Keratinocyte (primary cell): ENCODE measurements around the gene PLEKHH1. TPM values are rescaled to one million over a fixed set of nuclear protein-coding genes. Genes with fewer than 3 reads are reported as not detected.

Source experiments
- DNase-seq: peaks from one replicate; pipeline ENCODE4 v3.0.0-alpha.2; 2011; ENCODE audit warnings: low read depth, missing footprints, low spot score
- FAIRE-seq: peaks from 2 replicates; lab custom pipeline; 2011; peaks lifted over from hg19 to GRCh38; lab: Jason Lieb, UNC
- H2AFZ ChIP-seq: 2 replicates; pipeline ENCODE4 v1.6.0; 2012; ENCODE audit warnings: low read length, control low read depth, inconsistent platforms; ENCODE audit not compliant: control insufficient read depth
- H3K27ac ChIP-seq: 2 replicates; pipeline ENCODE4 v1.5.1; 2011; ENCODE audit warnings: low read length; ENCODE audit not compliant: control insufficient read depth, insufficient read depth
- H3K27me3 ChIP-seq: 3 replicates; pipeline ENCODE4 v1.6.0; 2011; ENCODE audit warnings: low read length; ENCODE audit not compliant: control insufficient read depth, insufficient read depth; ENCODE audit errors: extremely low read depth
- H3K36me3 ChIP-seq, 2 experiments: 2 replicates in 1 of 2; 3 replicates in 1 of 2; pipeline ENCODE4 v1.5.1; 2011; ENCODE audit warnings: low read length in 2 of 2, mild to moderate bottlenecking in 1 of 2; ENCODE audit not compliant: control insufficient read depth in 2 of 2, insufficient read depth in 2 of 2; ENCODE audit errors: extremely low read depth in 1 of 2
- H3K4me1 ChIP-seq: 3 replicates; pipeline ENCODE4 v1.5.1; 2011; ENCODE audit warnings: low read length; ENCODE audit not compliant: control insufficient read depth, insufficient read depth; ENCODE audit errors: extremely low read depth
- H3K4me2 ChIP-seq: 3 replicates; pipeline ENCODE4 v1.6.0; 2011; ENCODE audit warnings: low read depth, low read length; ENCODE audit not compliant: control insufficient read depth, insufficient read depth; ENCODE audit errors: extremely low read depth
- H3K4me3 ChIP-seq, 3 experiments: fragments of 200-600 bp in 1 of 3; sonication (generic) in 1 of 3; 2 replicates in 2 of 3; 3 replicates in 1 of 3; pipeline ENCODE4 v1.5.1; 2011 to 2016; ENCODE audit warnings: low read length in 3 of 3, mild to moderate bottlenecking in 3 of 3, control low read depth in 2 of 3, inconsistent platforms in 1 of 3, low read depth in 1 of 3, mixed read lengths in 1 of 3, mixed run types in 1 of 3, moderate library complexity in 1 of 3; ENCODE audit not compliant: control insufficient read depth in 2 of 3, insufficient read depth in 2 of 3; ENCODE audit errors: extremely low read depth in 1 of 3
- H3K79me2 ChIP-seq: 2 replicates; pipeline ENCODE4 v1.6.0; 2012; ENCODE audit warnings: low read length; ENCODE audit not compliant: control insufficient read depth, insufficient read depth
- H3K9ac ChIP-seq: 3 replicates; pipeline ENCODE4 v1.6.0; 2011; ENCODE audit warnings: low read length; ENCODE audit not compliant: control insufficient read depth, insufficient read depth; ENCODE audit errors: extremely low read depth
- H3K9me1 ChIP-seq: 3 replicates; pipeline ENCODE4 v1.6.0; 2011; ENCODE audit warnings: low read length; ENCODE audit not compliant: control insufficient read depth, insufficient read depth; ENCODE audit errors: extremely low read depth
- H3K9me3 ChIP-seq: 2 replicates; pipeline ENCODE4 v1.5.1; 2012; ENCODE audit warnings: low read depth, low read length; ENCODE audit not compliant: control insufficient read depth
- H4K20me1 ChIP-seq: 3 replicates; pipeline ENCODE4 v1.6.0; 2011; ENCODE audit warnings: low read length; ENCODE audit not compliant: control insufficient read depth, insufficient read depth; ENCODE audit errors: extremely low read depth
- EZH2 ChIP-seq: IDR thresholded peaks from one replicate; pipeline ENCODE4 v1.6.1; 2012; ENCODE audit warnings: inconsistent platforms, mild to moderate bottlenecking, low read length, moderate library complexity
- dilution Hi-C: fragments of 300-500 bp; cut with MboI; formaldehyde crosslinking; loops from one replicate; pipeline ENCODE4 v1.7.0; 2020; ENCODE audit warnings: low sequenced_read_pairs; ENCODE audit not compliant: extremely low pct_ligation_motif_present
- polyA plus RNA-seq, 5 experiments: library from polyadenylated mRNA; depleted of rRNA in 3 of 5; stranded (reverse) in 3 of 5; stranded (forward) in 1 of 5; unstranded in 1 of 5; fragments of >200 nt; gene quantifications; 1 replicate in 1 of 5; 2 replicates in 3 of 5; 3 replicates in 1 of 5; pipeline versions ENCODE4 v1.2.1 to v1.2.3, GENCODE V29; 2011 to 2012; ENCODE audit warnings: missing spikeins in 2 of 5, low read depth in 1 of 5, low replicate concordance in 1 of 5
- TF ChIP-seq, protein P1 (sequence below), 3 experiments: IDR thresholded peaks in 1 of 3; conservative IDR thresholded peaks in 1 of 3; optimal IDR thresholded peaks in 1 of 3; 2 replicates in 2 of 3; 3 replicates in 1 of 3; pipeline versions ENCODE3 to v1.5.1; 2011; ENCODE audit warnings: low read length in 3 of 3, mild to moderate bottlenecking in 3 of 3, moderate library complexity in 2 of 3, control low read depth in 1 of 3, inconsistent platforms in 1 of 3; ENCODE audit not compliant: insufficient read depth in 2 of 3; ENCODE audit errors: extremely low read depth in 1 of 3

PLEKHH1 gene
- polyA plus RNA-seq, 1 donor (not counting 4 experiments of a cell fraction or from before 2014, with no cell fraction given): 4.4 TPM

DNA sequence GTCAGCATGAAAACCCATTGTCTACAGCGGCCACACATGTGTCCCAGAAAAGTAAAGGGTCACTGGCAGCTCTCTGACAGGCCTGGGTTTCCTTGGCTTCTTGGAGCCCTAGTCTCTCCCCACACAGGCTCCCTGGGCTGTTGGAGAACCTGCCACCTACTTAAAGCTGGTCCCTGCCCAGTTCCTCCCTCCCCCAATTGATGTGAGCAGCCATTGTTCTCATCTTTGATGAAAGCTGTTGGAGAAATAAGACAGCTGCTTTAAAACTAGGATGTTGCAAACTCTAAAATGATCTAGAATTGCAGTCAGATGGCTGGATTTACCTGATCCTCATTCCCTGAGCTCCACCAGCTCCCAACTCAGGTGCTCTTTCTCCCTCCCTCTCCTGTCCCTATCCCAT is 4.8 kb upstream of the PLEKHH1 start:
- dilution Hi-C loops: no loop called here
- Histone ChIP-seq H3K79me2 (no peaks in the 10 kb centered on the region), H3K4me3 (no peak overlapping the region), H3K9ac (no peak overlapping the region), H3K36me3 (no peaks in the 10 kb centered on the region), H3K4me1 (no peaks in the 10 kb centered on the region), H3K4me2 (no peak overlapping the region), H3K27ac (no peak overlapping the region), H4K20me1 (no peaks in the 10 kb centered on the region), H3K27me3 (no peaks in the 10 kb centered on the region), H2AFZ (no peak overlapping the region), H3K9me3 (no peaks in the 10 kb centered on the region), H3K9me1 (no peaks in the 10 kb centered on the region)
- TF ChIP-seq, protein P1, sequence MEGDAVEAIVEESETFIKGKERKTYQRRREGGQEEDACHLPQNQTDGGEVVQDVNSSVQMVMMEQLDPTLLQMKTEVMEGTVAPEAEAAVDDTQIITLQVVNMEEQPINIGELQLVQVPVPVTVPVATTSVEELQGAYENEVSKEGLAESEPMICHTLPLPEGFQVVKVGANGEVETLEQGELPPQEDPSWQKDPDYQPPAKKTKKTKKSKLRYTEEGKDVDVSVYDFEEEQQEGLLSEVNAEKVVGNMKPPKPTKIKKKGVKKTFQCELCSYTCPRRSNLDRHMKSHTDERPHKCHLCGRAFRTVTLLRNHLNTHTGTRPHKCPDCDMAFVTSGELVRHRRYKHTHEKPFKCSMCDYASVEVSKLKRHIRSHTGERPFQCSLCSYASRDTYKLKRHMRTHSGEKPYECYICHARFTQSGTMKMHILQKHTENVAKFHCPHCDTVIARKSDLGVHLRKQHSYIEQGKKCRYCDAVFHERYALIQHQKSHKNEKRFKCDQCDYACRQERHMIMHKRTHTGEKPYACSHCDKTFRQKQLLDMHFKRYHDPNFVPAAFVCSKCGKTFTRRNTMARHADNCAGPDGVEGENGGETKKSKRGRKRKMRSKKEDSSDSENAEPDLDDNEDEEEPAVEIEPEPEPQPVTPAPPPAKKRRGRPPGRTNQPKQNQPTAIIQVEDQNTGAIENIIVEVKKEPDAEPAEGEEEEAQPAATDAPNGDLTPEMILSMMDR (optimal IDR thresholded peaks at IDR 0.05 in 1 of 3, IDR thresholded peaks at IDR 0.05 in 1 of 3, conservative IDR thresholded peaks at IDR 0.05 in 1 of 3; ENCODE audit: extremely low read depth in 1 of 3, insufficient read depth in 2 of 3, low read length in 3 of 3): no peak
- TF ChIP-seq EZH2: no peak
- FAIRE-seq (no peak), DNase-seq (no peak)

DNA sequence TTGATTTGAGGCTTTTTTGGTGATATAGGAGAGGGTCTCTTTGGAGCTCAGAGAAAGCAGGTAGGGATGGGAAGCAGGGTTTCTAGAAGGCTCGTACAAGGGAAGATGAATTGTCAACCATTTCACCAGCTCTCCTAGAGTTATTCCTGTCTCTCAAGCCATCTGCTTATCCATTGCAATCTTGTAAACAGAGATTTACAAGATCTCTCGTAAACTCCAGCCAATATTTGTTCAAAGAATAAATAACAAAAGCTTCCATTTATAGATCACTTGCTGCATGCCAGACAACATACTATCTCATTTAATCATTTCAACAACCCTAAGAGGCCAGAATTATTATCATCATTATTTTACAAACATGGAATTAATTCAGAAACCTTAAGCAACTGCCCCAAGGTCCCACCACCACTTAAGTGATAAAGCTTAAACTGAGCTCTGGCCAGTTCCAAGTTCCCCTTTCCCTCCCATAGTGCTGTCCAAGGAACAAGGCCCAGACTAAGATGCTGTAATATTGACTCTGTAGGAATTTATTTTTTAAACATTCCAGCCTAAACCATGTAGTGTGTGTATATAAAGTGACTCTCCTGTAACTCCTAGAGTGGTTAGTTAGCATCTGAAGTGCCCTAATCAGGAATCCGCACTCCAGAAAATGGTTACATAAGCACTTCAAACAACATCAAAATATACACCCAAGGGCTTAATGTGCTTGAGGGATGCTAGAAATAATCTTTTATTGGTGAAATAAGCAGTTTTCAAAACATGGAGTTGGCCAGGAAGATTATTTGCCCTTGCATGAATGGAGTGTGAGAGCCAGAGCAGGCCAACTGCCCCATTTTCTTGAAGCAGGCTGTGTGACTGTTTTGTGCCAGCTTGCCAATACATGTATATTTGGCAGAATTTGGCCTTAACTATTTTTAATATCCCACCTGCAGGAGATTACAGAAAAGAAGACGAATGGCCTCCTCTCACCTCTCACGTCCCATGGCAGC is 2.8 kb upstream of the PLEKHH1 start:
- Histone ChIP-seq H3K4me3 (no peak overlapping the region), H3K36me3 (no peaks in the 10 kb centered on the region), H3K4me2 (no peak overlapping the region), H3K9me1 (no peaks in the 10 kb centered on the region), H2AFZ (no peak overlapping the region), H3K27ac (no peak overlapping the region), H3K9me3 (no peaks in the 10 kb centered on the region), H4K20me1 (no peaks in the 10 kb centered on the region), H3K9ac (no peak overlapping the region), H3K27me3 (no peaks in the 10 kb centered on the region), H3K79me2 (no peaks in the 10 kb centered on the region), H3K4me1 (peaks cover 3% of the 10 kb centered on the region)
- DNase-seq (no peak), FAIRE-seq (no peak)
- dilution Hi-C loops: no loop called here
- TF ChIP-seq EZH2: no peak
- TF ChIP-seq, protein P1 (optimal IDR thresholded peaks at IDR 0.05 in 1 of 3, IDR thresholded peaks at IDR 0.05 in 1 of 3, conservative IDR thresholded peaks at IDR 0.05 in 1 of 3; ENCODE audit: extremely low read depth in 1 of 3, insufficient read depth in 2 of 3, low read length in 3 of 3): no peak
